HEK293 (cell line): ENCODE measurements around the gene BAG5.

Experiments used
- OVOL3 ChIP-seq: fragments of 450-650 bp; formaldehyde crosslinking; IDR thresholded peaks from 2 replicates; pipeline ENCODE4 v1.5.1; 2016; ENCODE audit warnings: missing biosample characterization, missing genetic modification characterization
- ZNF394 ChIP-seq: fragments of 450-650 bp; formaldehyde crosslinking; IDR thresholded peaks from 2 replicates; pipeline ENCODE4 v1.5.1; 2016; ENCODE audit warnings: missing biosample characterization, missing genetic modification characterization, mild to moderate bottlenecking, moderate library complexity, borderline replicate concordance
- TF ChIP-seq, protein P1 (sequence below): fragments of 450-650 bp; formaldehyde crosslinking; IDR thresholded peaks from 2 replicates; pipeline ENCODE4 v1.5.1; 2016; ENCODE audit warnings: missing biosample characterization, missing genetic modification characterization
- TF ChIP-seq, protein P2 (sequence below): fragments of 450-650 bp; formaldehyde crosslinking; optimal IDR thresholded peaks from 2 replicates; pipeline ENCODE3; 2016; ENCODE audit warnings: missing biosample characterization, mild to moderate bottlenecking, missing genetic modification characterization

DNA sequence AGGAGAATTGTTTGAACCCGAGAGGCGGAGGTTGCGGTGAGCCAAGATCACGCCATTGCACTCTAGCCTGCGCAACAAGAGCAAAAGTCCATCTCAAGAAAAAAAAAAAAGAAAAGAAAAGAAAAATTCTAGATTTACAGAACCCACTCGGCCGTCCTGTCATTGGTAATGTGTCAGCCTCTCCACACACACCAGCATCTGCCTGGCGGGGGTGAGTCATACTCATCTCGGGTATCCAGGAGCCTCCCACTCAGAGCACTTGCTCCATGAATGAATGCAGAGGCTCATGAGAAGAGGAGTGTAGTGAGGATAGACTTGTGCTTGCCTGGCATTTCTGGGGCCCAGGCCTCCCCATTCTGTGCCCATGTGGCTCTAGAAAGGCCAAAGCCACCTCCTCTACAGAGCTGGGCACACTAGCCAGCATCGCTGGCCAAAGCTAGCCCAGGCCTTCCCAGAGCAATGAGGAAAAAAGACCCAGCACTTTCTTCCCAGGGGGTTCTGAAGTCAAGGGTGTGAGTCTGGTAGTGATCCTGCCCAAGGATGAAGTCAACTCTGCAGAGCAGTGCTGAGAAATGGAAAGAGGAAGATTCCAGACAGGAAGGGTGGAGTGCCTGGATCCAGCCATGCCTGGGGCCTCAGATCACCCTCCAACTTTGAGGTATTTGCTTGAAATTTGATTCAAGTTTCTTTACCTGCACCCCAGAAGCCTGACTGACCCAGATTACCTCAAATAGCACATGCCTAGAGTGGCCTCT is 35.3 kb upstream of the BAG5 start:
- TF ChIP-seq, protein P1, sequence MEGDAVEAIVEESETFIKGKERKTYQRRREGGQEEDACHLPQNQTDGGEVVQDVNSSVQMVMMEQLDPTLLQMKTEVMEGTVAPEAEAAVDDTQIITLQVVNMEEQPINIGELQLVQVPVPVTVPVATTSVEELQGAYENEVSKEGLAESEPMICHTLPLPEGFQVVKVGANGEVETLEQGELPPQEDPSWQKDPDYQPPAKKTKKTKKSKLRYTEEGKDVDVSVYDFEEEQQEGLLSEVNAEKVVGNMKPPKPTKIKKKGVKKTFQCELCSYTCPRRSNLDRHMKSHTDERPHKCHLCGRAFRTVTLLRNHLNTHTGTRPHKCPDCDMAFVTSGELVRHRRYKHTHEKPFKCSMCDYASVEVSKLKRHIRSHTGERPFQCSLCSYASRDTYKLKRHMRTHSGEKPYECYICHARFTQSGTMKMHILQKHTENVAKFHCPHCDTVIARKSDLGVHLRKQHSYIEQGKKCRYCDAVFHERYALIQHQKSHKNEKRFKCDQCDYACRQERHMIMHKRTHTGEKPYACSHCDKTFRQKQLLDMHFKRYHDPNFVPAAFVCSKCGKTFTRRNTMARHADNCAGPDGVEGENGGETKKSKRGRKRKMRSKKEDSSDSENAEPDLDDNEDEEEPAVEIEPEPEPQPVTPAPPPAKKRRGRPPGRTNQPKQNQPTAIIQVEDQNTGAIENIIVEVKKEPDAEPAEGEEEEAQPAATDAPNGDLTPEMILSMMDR (tag by site-specific recombination), result no peak
- TF ChIP-seq, protein P2, sequence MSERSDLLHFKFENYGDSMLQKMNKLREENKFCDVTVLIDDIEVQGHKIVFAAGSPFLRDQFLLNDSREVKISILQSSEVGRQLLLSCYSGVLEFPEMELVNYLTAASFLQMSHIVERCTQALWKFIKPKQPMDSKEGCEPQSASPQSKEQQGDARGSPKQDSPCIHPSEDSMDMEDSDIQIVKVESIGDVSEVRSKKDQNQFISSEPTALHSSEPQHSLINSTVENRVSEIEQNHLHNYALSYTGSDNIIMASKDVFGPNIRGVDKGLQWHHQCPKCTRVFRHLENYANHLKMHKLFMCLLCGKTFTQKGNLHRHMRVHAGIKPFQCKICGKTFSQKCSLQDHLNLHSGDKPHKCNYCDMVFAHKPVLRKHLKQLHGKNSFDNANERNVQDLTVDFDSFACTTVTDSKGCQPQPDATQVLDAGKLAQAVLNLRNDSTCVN, result no peak
- no peak; the same call in 1 of the 2 replicates for TF ChIP-seq ZNF394 (tag by site-specific recombination)
- no peak for TF ChIP-seq OVOL3 (tag by site-specific recombination)
